Prostate gland (tissue), 2 donors: ENCODE results near the gene EWSR1. TPM values are rescaled to one million over a fixed set of nuclear protein-coding genes. Genes with fewer than 3 reads are reported as not detected.

Experiments
- DNase-seq: peaks from one replicate; pipeline ENCODE4 v3.0.0-alpha.2; 2019; ENCODE audit warnings: low spot score
- H3K27ac ChIP-seq, 2 donors: fragments of 200-600 bp; sonication (generic); 2 replicates each; pipeline ENCODE4 v1.5.1; 2017 to 2019
- H3K27me3 ChIP-seq: fragments of 200-600 bp; sonication (generic); replicated peaks from 2 replicates; pipeline ENCODE4 v1.5.1; 2019; ENCODE audit not compliant: insufficient read depth
- H3K36me3 ChIP-seq, 2 donors: fragments of 200-600 bp; sonication (generic); 1 replicate in 1 of 2; 2 replicates in 1 of 2; pipeline versions ENCODE4 v1.5.1 to v1.8.1; 2017 to 2019
- H3K4me1 ChIP-seq: fragments of 200-600 bp; sonication (generic); replicated peaks from 2 replicates; pipeline ENCODE4 v1.5.1; 2019
- H3K4me3 ChIP-seq, 2 donors: fragments of 200-600 bp; sonication (generic); 2 replicates each; pipeline ENCODE4 v1.5.1; 2017 to 2019
- H3K9me3 ChIP-seq: fragments of 200-600 bp; sonication (generic); 2 replicates; pipeline ENCODE4 v1.5.1; 2017
- CTCF ChIP-seq, 4 experiments: fragments of 200-600 bp in 2 of 4; fragments of 450-650 bp in 2 of 4; sonication (generic) in 2 of 4; IDR thresholded peaks; 1 replicate in 3 of 4; 2 replicates in 1 of 4; pipeline ENCODE4 v1.5.1; 2016 to 2019; ENCODE audit warnings: antibody characterized with exemption in 4 of 4, mild to moderate bottlenecking in 2 of 4, moderate library complexity in 2 of 4
- POLR2A ChIP-seq: fragments of 450-650 bp; IDR thresholded peaks from one replicate; pipeline ENCODE4 v1.6.1; 2016; ENCODE audit warnings: antibody characterized with exemption, mild to moderate bottlenecking
- POLR2AphosphoS5 ChIP-seq: sonication (generic); formaldehyde crosslinking; IDR thresholded peaks from one replicate; pipeline ENCODE4 v1.6.1; 2017; ENCODE audit warnings: antibody characterized with exemption
- WGBS: methylation state at CpG from one replicate; pipeline ENCODE4 v1.1.5; 2018; 5-methylcytosine and 5-hydroxymethylcytosine counted together
- intact Hi-C: fragments of 100-400 bp; cut with DNase I; formaldehyde crosslinking; loops from one replicate; pipeline ENCODE4 v1.14.2; 2022
- total RNA-seq, 2 donors: library from RNA; depleted of rRNA; stranded (reverse); fragments of >200 nt; gene quantifications; one replicate each; pipeline ENCODE4 v1.1.0, GENCODE V29; 2016

Gene EWSR1
- total RNA-seq, 2 donors from 2014 or later: 181 to 213 TPM

GRCh38 chr22:29334696-29335344 lies 66.8 kb downstream of the EWSR1 start:
- peak overlapping the region; percentile 41 to 71 for H3K27ac ChIP-seq
- H3K36me3 ChIP-seq: peaks cover 0 to 6% of the 10 kb centered on the region in 2 donors
- H3K4me1 ChIP-seq: peaks cover 9% of the 10 kb centered on the region
- H3K4me3 ChIP-seq: no peak overlapping the region
- no peaks in the 10 kb centered on the region for H3K27me3 ChIP-seq
- no peak for TF ChIP-seq POLR2A
- TF ChIP-seq POLR2AphosphoS5: peak; percentile 68
- intact Hi-C loops: no loop called here
- H3K9me3 ChIP-seq: no peaks in the 10 kb centered on the region
- 57% methylated on average over 12 of the region's 12 CpGs for WGBS
- peak; percentile 75 for DNase-seq

GRCh38 chr22:29335656-29336055 lies 67.6 kb downstream of the EWSR1 start:
- Histone ChIP-seq H3K4me1 (peaks cover 9% of the 10 kb centered on the region), H3K27me3 (no peaks in the 10 kb centered on the region), H3K36me3 (peaks cover 0 to 6% of the 10 kb centered on the region in 2 donors), H3K4me3 (no peak overlapping the region), H3K9me3 (no peaks in the 10 kb centered on the region), H3K27ac (peak overlapping the region; percentile 41 to 71)
- 93% methylated on average over 11 of the region's 11 CpGs for WGBS
- TF ChIP-seq POLR2A (no peak), CTCF (IDR thresholded peaks at IDR 0.05) (no peak), POLR2AphosphoS5 (no peak)
- no peak for DNase-seq
- intact Hi-C loops: no loop called here

GRCh38 chr22:29336751-29337490 lies 68.9 kb downstream of the EWSR1 start:
- H3K4me1 ChIP-seq: peaks cover 9% of the 10 kb centered on the region
- H3K9me3 ChIP-seq: no peaks in the 10 kb centered on the region
- H3K4me3 ChIP-seq: no peak overlapping the region
- H3K27me3 ChIP-seq: no peaks in the 10 kb centered on the region
- WGBS: 63% methylated on average over 14 of the region's 14 CpGs
- TF ChIP-seq POLR2AphosphoS5 (no peak), POLR2A (no peak), CTCF (IDR thresholded peaks at IDR 0.05) (no peak)
- peak overlapping the region; percentile 55 to 71 for H3K27ac ChIP-seq
- intact Hi-C loops: no loop called here
- H3K36me3 ChIP-seq: peaks cover 3 to 14% of the 10 kb centered on the region in 2 donors
- DNase-seq: peak; percentile 53

GRCh38 chr22:29337631-29338284 lies 69.7 kb downstream of the EWSR1 start:
- Histone ChIP-seq H3K9me3 (no peaks in the 10 kb centered on the region), H3K4me3 (no peak overlapping the region), H3K27ac (peak overlapping the region; percentile 55 to 71), H3K4me1 (peaks cover 12% of the 10 kb centered on the region), H3K36me3 (peaks cover 3 to 14% of the 10 kb centered on the region in 2 donors), H3K27me3 (no peaks in the 10 kb centered on the region)
- WGBS: 72% methylated on average over 12 of the region's 12 CpGs
- DNase-seq: no peak
- intact Hi-C loops: no loop called here
- TF ChIP-seq POLR2A (no peak), CTCF (IDR thresholded peaks at IDR 0.05) (no peak), POLR2AphosphoS5 (no peak)

GRCh38 chr22:29338398-29338797 lies 70.3 kb downstream of the EWSR1 start:
- DNase-seq: no peak
- peaks cover 3 to 14% of the 10 kb centered on the region in 2 donors for H3K36me3 ChIP-seq
- H3K27me3 ChIP-seq: no peaks in the 10 kb centered on the region
- H3K4me3 ChIP-seq: no peak overlapping the region
- TF ChIP-seq POLR2AphosphoS5 (no peak), POLR2A (no peak), CTCF (IDR thresholded peaks at IDR 0.05) (no peak)
- H3K27ac ChIP-seq: peak overlapping the region in 1 of 2 donors; percentile 71
- no peaks in the 10 kb centered on the region for H3K9me3 ChIP-seq
- H3K4me1 ChIP-seq: peaks cover 17% of the 10 kb centered on the region
- WGBS: 86% methylated on average over 6 of the region's 6 CpGs
- intact Hi-C loops: no loop called here
